HG02623 (cell line): ENCODE data around the gene SPATA13.

Experiments used
- ATAC-seq: cut with Tn5 transposase; IDR thresholded peaks from one replicate; pipeline ENCODE4 v1.9.1; 2021; ENCODE audit warnings: moderate library complexity; ENCODE audit not compliant: unreplicated experiment

The SPATA13 gene

GRCh38 chr13:24166561-24166960, 6.0 kb downstream of the SPATA13 start:
- no peak for ATAC-seq

- no peak for ATAC-seq
Observed at GRCh38 chr13:24167666-24168391, 7.3 kb downstream of the SPATA13 start.

- no peak for ATAC-seq
Observed at GRCh38 chr13:24168392-24168750, 7.9 kb downstream of the SPATA13 start.

GRCh38 chr13:24168979-24169378, 8.5 kb downstream of the SPATA13 start:
- ATAC-seq: no peak

- ATAC-seq: no peak
Observed at GRCh38 chr13:24172071-24172470, 11.6 kb downstream of the SPATA13 start.

- ATAC-seq: no peak
Observed at GRCh38 chr13:24173795-24174194, 13.3 kb downstream of the SPATA13 start.

GRCh38 chr13:24175847-24176246, 15.3 kb downstream of the SPATA13 start:
- no peak for ATAC-seq

- ATAC-seq: no peak
Observed at GRCh38 chr13:24176351-24177101, 16.0 kb downstream of the SPATA13 start.

GRCh38 chr13:24178847-24179485, 18.4 kb downstream of the SPATA13 start:
- ATAC-seq: no peak

GRCh38 chr13:24179486-24179850, 18.9 kb downstream of the SPATA13 start:
- no peak for ATAC-seq

GRCh38 chr13:24180750-24181377, 20.3 kb downstream of the SPATA13 start:
- no peak for ATAC-seq

GRCh38 chr13:24181991-24182702, 21.6 kb downstream of the SPATA13 start:
- ATAC-seq: no peak

- no peak for ATAC-seq
Observed at GRCh38 chr13:24182703-24183081, 22.2 kb downstream of the SPATA13 start.

GRCh38 chr13:24183741-24184182, 23.2 kb downstream of the SPATA13 start:
- ATAC-seq: no peak

- no peak for ATAC-seq
Observed at GRCh38 chr13:24184265-24184841, 23.8 kb downstream of the SPATA13 start.

- ATAC-seq: no peak
Observed at GRCh38 chr13:24184882-24185281, 24.4 kb downstream of the SPATA13 start.

GRCh38 chr13:24185591-24186232, 25.2 kb downstream of the SPATA13 start:
- no peak for ATAC-seq

GRCh38 chr13:24187185-24187584, 26.7 kb downstream of the SPATA13 start:
- no peak for ATAC-seq

- ATAC-seq: no peak
Observed at GRCh38 chr13:24192057-24192810, 31.7 kb downstream of the SPATA13 start.
